ENCODE data around the gene DOK6. TPM values are rescaled to one million over a fixed set of nuclear protein-coding genes. Genes with fewer than 3 reads are reported as not detected.

DOK6 gene
- total and polyA plus RNA-seq, 9 of the 15 experiments (the other 6 are each of a cell fraction or from before 2014, with no cell fraction given), result not detected

DNA sequence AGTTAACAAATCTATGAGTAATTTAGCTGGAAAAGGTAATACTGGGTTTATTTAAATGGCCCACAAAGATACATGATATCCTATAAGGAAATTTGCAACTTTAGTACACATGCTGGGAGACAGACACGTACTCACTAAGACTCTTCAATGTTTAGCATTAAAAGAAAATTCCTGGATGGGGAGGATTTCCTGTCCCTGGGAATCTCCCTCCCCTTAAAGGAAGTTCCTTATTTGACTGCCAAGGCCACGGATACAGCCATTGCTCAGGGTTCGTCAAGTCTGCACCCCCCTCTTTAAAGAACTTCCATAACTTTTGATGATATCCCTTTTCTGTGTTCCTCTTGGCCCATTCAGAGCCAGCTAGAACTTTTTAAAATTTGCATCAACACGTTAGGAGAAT is 279.4 kb downstream of the DOK6 start:
- no peaks in the 10 kb centered on the region for H3K4me1 ChIP-seq (replicated peaks in 1 of 2; ENCODE audit: control insufficient read depth in 2 of 2, insufficient read depth in 2 of 2, low read length in 2 of 2)
- FAIRE-seq, result no peak
- H3K27ac ChIP-seq (ENCODE audit: extremely low read depth, low read depth, low read length), result no peak overlapping the region
- intact Hi-C loops (cut with micrococcal nuclease), result no loop called here
- 5% methylated on average over 4 of the region's 4 CpGs for WGBS (ENCODE audit: insufficient coverage, low coverage, missing lambda C conversion rate)
- CTCF ChIA-PET (ENCODE audit: low intra/inter-chr PET ratio), result no interaction called here
- BruUV-seq (replicated peaks), result no TSS peak
- POLR2A ChIA-PET, result no interaction called here
- no peak overlapping the region for H3K4me3 ChIP-seq
- in situ Hi-C loops (cut with MboI), result no loop called here
- no peaks in the 10 kb centered on the region for H4K20me1 ChIP-seq (replicated peaks; ENCODE audit: control insufficient read depth, insufficient read depth, low read length)
- no peak for ATAC-seq
- H3K9ac ChIP-seq (ENCODE audit: insufficient read depth in 1 of 2, low read depth in 2 of 2, low read length in 2 of 2), result no peak overlapping the region
- no peaks in the 10 kb centered on the region for H3K9me3 ChIP-seq (replicated peaks; ENCODE audit: control insufficient read depth, insufficient read depth, low read depth, low read length)
- H3K27me3 ChIP-seq (ENCODE audit: control insufficient read depth in 2 of 2, insufficient read depth in 2 of 2, low read length in 2 of 2), result no peaks in the 10 kb centered on the region
- DNase-seq (ENCODE audit: extremely low read depth in 1 of 4, low spot score in 3 of 4), result no peak
- H3K9me1 ChIP-seq (ENCODE audit: control insufficient read depth, insufficient read depth, low read length), result no peaks in the 10 kb centered on the region
- H3K79me2 ChIP-seq (ENCODE audit: control insufficient read depth, insufficient read depth, low read length), result no peaks in the 10 kb centered on the region
- H2AFZ ChIP-seq (ENCODE audit: low read depth, low read length), result no peak overlapping the region
- no peaks in the 10 kb centered on the region for H3K36me3 ChIP-seq (ENCODE audit: control insufficient read depth, insufficient read depth, low read length)
- no peak overlapping the region for H3K4me2 ChIP-seq (ENCODE audit: insufficient read depth, low read length)
- TF ChIP-seq ZNF551 (CRISPR knock-in tag; IDR thresholded peaks at IDR 0.05), result no peak
- no peak for TF ChIP-seq RBM17 (IDR thresholded peaks at IDR 0.05; ENCODE audit: borderline replicate concordance, low read depth, low read length)
- TF ChIP-seq ZNF668 (CRISPR knock-in tag; IDR thresholded peaks at IDR 0.05), result no peak
- TF ChIP-seq, protein P1, sequence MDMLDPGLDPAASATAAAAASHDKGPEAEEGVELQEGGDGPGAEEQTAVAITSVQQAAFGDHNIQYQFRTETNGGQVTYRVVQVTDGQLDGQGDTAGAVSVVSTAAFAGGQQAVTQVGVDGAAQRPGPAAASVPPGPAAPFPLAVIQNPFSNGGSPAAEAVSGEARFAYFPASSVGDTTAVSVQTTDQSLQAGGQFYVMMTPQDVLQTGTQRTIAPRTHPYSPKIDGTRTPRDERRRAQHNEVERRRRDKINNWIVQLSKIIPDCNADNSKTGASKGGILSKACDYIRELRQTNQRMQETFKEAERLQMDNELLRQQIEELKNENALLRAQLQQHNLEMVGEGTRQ (CRISPR knock-in tag; IDR thresholded peaks at IDR 0.05), result no peak
- TF ChIP-seq SAP30 (IDR thresholded peaks at IDR 0.05; ENCODE audit: borderline replicate concordance, insufficient read depth, low read depth, low read length, poor library complexity, severe bottlenecking), result no peak
- TF ChIP-seq NR2C1 (IDR thresholded peaks at IDR 0.05), result no peak
- TF ChIP-seq NR2C1 (tag; IDR thresholded peaks at IDR 0.05), result no peak
- TF ChIP-seq TCF7L2 (IDR thresholded peaks at IDR 0.05; ENCODE audit: low read depth, low read length), result no peak
- TF ChIP-seq C11orf30 (IDR thresholded peaks at IDR 0.05; ENCODE audit: low read depth), result no peak
- TF ChIP-seq FOS (IDR thresholded peaks at IDR 0.05; ENCODE audit: extremely low read depth, insufficient read length), result no peak
- no peak for TF ChIP-seq POLR2AphosphoS5 (IDR thresholded peaks at IDR 0.05; ENCODE audit: control insufficient read depth, insufficient read depth, low read depth, low read length)
- TF ChIP-seq EWSR1 (IDR thresholded peaks at IDR 0.05; ENCODE audit: borderline replicate concordance, low read depth, partially characterized antibody), result no peak
- TF ChIP-seq MAFF (IDR thresholded peaks at IDR 0.05; ENCODE audit: low read length), result no peak
- TF ChIP-seq, protein P2, sequence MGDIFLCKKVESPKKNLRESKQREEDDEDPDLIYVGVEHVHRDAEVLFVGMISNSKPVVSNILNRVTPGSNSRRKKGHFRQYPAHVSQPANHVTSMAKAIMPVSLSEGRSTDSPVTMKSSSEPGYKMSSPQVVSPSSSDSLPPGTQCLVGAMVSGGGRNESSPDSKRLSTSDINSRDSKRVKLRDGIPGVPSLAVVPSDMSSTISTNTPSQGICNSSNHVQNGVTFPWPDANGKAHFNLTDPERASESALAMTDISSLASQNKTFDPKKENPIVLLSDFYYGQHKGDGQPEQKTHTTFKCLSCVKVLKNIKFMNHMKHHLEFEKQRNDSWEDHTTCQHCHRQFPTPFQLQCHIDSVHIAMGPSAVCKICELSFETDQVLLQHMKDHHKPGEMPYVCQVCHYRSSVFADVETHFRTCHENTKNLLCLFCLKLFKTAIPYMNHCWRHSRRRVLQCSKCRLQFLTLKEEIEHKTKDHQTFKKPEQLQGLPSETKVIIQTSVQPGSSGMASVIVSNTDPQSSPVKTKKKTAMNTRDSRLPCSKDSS (IDR thresholded peaks at IDR 0.05; ENCODE audit: low read depth, partially characterized antibody), result no peak
- no peak for TF ChIP-seq E2F6 (IDR thresholded peaks at IDR 0.05; ENCODE audit: borderline replicate concordance in 1 of 2, extremely low read depth in 1 of 2, insufficient read depth in 1 of 2, insufficient read length in 1 of 2, low read depth in 1 of 2, low read length in 1 of 2, poor library complexity in 1 of 2, severe bottlenecking in 1 of 2)
- TF ChIP-seq MCM5 (IDR thresholded peaks at IDR 0.05; ENCODE audit: low read depth), result no peak
